ENCODE measurements around the gene SRGAP2B.
"Not testable (repeated sequence)": the region's sequence is repeated elsewhere in the genome, so short reads cannot be mapped to it uniquely, and the experiment has no call there.

Gene SRGAP2B

DNA sequence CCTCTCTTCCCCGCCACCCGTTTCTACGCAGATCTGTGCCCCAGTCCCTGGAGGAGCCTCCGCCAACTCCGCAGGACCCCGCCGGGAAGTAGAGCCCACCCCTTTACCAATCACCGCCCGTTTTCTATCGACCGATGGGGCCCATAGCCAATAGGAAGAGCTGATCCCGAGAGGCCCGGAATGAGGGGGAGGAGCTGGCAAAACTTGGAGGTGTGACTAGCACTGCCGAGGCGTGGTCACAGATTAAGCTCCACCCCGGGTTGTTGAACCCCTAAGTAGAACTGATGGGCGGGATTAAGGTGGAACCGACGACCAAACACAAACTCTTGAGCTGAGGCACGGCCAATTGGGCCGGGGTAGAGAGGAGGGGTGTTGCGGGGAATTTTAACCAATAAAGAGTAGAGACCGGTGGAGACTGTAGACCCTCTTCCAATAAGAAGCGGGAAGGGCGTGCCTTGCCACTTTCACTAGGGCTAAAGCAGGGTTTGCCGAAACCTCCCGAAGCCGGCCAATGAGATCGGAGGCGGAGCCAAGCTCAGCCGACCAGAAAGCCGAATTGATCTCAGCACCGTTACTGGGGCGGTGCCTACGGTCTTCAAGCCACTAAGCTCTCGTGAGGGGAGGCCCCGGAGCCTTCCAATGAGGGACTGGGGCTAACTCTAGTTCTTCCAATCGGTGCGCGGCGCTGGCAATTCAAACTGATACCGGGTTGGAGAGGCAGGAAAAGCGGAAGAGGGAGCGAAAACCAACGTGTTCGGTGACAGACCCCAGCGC is at the start of gene SRGAP2B, which contains the start of gene FAM72D:
TSS of gene SRGAP2B (minus strand) at position 45 of the 774 bp plus-strand sequence. CDS start 2,427 bp downstream, outside the sequence.
TSS of gene FAM72D (plus strand) at position 691 of the 774 bp plus-strand sequence. CDS start 874 bp downstream, outside the sequence.
- not testable (repeated sequence) for H3K27me3 Mint-ChIP-seq (ENCODE audit: low read depth); H3K4me1 Mint-ChIP-seq; H3K27ac Mint-ChIP-seq; H3K9me3 Mint-ChIP-seq; H3K36me3 Mint-ChIP-seq (ENCODE audit: low read depth)
- peak within 1 kb of the TSS in 2 of 3 experiments; percentile 59 to 68 for H3K4me3 Mint-ChIP-seq

GRCh38 chr1:145144264-145144913 is 49.3 kb upstream of the SRGAP2B start:
- H3K27ac Mint-ChIP-seq; H3K9me3 Mint-ChIP-seq; H3K4me1 Mint-ChIP-seq; H3K4me3 Mint-ChIP-seq; H3K36me3 Mint-ChIP-seq (ENCODE audit: low read depth); H3K27me3 Mint-ChIP-seq (ENCODE audit: low read depth): not testable (repeated sequence)

GRCh38 chr1:145140549-145140948 is 45.4 kb upstream of the SRGAP2B start:
- not testable (repeated sequence) for H3K4me3 Mint-ChIP-seq, H3K27ac Mint-ChIP-seq

DNA sequence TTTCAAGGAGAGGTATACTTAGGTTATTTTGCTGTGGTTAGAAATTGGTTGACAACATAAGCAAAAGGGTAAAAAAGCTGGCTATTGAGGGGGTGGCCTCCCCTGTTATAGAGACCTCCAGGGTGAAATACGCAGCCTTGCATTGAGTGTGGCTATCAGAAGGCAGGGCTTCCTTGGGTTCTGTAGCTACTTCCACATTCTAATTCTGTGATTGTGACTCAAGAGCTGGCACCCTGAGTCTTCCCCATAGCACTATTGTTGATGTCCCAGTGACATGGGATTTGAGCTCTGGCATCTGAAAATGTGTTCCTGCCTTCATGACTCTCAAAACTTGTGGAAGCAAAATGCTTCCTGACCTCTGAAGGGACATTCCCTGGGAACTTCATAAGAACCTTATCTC is 39.3 kb upstream of the SRGAP2B start:
- not testable (repeated sequence) for H3K27me3 Mint-ChIP-seq (ENCODE audit: low read depth); H3K36me3 Mint-ChIP-seq (ENCODE audit: low read depth); H3K4me3 Mint-ChIP-seq; H3K4me1 Mint-ChIP-seq; H3K27ac Mint-ChIP-seq; H3K9me3 Mint-ChIP-seq

More at GRCh38 chr1:145140549-145140948, 45.4 kb upstream of the SRGAP2B start:
- H3K36me3 Mint-ChIP-seq (ENCODE audit: low read depth); H3K27me3 Mint-ChIP-seq (ENCODE audit: low read depth); H3K4me1 Mint-ChIP-seq; H3K9me3 Mint-ChIP-seq: not testable (repeated sequence)

DNA sequence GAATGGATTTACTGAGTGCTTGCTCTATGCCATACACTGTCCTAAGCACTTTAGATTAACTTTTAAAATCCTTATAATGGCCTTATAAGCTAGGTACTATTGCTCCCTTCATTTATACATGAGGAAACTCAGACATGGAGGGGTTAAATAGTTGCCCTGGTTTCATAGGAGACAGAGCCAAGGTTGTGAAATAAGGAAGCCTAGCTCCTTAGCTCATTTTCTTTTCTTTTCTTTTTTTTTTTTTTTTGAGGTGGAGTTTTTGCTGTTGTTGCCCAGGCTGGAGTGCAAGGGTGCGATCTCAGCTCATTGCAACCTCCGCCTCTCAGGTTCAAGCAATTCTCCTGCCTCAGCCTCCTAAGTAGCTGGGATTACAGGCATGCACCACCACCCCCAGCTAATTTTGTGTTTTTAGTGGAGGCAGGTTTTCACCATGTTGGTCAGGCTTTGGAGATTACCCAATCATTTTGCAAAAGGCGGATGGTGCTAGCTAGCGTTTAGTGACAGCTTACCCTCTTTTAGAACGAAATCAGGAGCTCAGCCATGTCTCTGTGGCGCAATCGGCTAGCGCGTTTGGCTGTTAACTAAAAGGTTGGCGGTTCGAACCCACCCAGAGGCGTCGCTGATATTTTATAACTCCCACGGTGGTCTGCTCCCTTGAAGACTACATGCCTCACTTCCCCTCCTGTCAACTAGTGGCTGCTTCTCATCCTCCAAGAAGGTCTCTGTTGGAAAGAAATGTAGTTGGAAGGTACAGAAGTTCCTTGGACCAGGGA is 33.8 kb upstream of the SRGAP2B start:
- not testable (repeated sequence) for H3K36me3 Mint-ChIP-seq (ENCODE audit: low read depth); H3K4me3 Mint-ChIP-seq; H3K4me1 Mint-ChIP-seq; H3K9me3 Mint-ChIP-seq; H3K27ac Mint-ChIP-seq; H3K27me3 Mint-ChIP-seq (ENCODE audit: low read depth)

- not testable (repeated sequence) for H3K4me1 Mint-ChIP-seq; H3K9me3 Mint-ChIP-seq; H3K27me3 Mint-ChIP-seq (ENCODE audit: low read depth); H3K4me3 Mint-ChIP-seq; H3K27ac Mint-ChIP-seq; H3K36me3 Mint-ChIP-seq (ENCODE audit: low read depth)
These were observed 32.0 kb upstream of the SRGAP2B start for GRCh38 chr1:145127144-145127543.

- H3K27ac Mint-ChIP-seq; H3K4me1 Mint-ChIP-seq; H3K36me3 Mint-ChIP-seq (ENCODE audit: low read depth); H3K27me3 Mint-ChIP-seq (ENCODE audit: low read depth); H3K4me3 Mint-ChIP-seq; H3K9me3 Mint-ChIP-seq: not testable (repeated sequence)
These were observed 30.0 kb upstream of the SRGAP2B start for GRCh38 chr1:145125112-145125511.

GRCh38 chr1:145123992-145124641 is 29.0 kb upstream of the SRGAP2B start:
- H3K36me3 Mint-ChIP-seq (ENCODE audit: low read depth); H3K4me3 Mint-ChIP-seq; H3K4me1 Mint-ChIP-seq; H3K27ac Mint-ChIP-seq; H3K27me3 Mint-ChIP-seq (ENCODE audit: low read depth); H3K9me3 Mint-ChIP-seq: not testable (repeated sequence)

GRCh38 chr1:145123062-145123395 is 27.9 kb upstream of the SRGAP2B start:
- H3K36me3 Mint-ChIP-seq (ENCODE audit: low read depth); H3K27ac Mint-ChIP-seq; H3K27me3 Mint-ChIP-seq (ENCODE audit: low read depth); H3K4me3 Mint-ChIP-seq; H3K4me1 Mint-ChIP-seq; H3K9me3 Mint-ChIP-seq: not testable (repeated sequence)

DNA sequence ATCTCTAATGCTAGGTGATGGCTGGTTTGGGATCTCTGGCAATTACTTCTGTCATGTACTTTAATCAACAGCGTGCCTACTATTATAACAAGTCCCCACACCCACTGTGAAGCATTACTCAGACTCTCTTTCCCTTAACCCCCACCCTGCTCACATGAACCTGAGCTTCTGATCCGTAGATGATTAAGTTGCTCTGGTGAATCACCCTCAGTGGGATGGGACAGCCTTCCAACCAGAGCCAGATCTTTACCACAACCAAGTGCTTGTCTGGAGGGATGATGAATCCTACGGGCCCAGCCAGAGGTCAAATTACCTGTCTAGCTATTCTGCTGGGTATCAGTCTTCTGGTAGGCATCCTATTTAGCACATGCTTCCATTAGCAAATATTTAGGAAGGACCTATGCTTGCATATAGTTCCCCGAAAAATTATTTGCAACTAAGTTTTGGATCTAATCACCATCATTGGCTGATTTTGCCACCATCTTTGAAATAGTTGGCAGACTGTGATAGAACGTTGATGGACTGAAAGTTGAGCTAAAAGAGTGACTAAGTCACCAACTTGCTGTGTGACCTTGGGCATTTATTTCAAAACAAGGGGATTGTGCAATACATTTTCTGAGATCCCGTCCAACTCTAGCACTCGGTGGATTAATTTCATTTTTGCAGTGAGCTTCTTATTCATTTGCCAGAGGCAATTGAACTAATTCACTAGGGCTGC is 27.4 kb upstream of the SRGAP2B start:
- not testable (repeated sequence) for H3K27ac Mint-ChIP-seq; H3K4me3 Mint-ChIP-seq; H3K4me1 Mint-ChIP-seq; H3K9me3 Mint-ChIP-seq; H3K27me3 Mint-ChIP-seq (ENCODE audit: low read depth); H3K36me3 Mint-ChIP-seq (ENCODE audit: low read depth)

GRCh38 chr1:145119842-145120241 is 24.7 kb upstream of the SRGAP2B start:
- not testable (repeated sequence) for H3K9me3 Mint-ChIP-seq; H3K27me3 Mint-ChIP-seq (ENCODE audit: low read depth); H3K4me3 Mint-ChIP-seq; H3K27ac Mint-ChIP-seq; H3K36me3 Mint-ChIP-seq (ENCODE audit: low read depth); H3K4me1 Mint-ChIP-seq

- not testable (repeated sequence) for H3K9me3 Mint-ChIP-seq; H3K27ac Mint-ChIP-seq; H3K4me1 Mint-ChIP-seq; H3K36me3 Mint-ChIP-seq (ENCODE audit: low read depth); H3K4me3 Mint-ChIP-seq; H3K27me3 Mint-ChIP-seq (ENCODE audit: low read depth)
These were observed 20.7 kb upstream of the SRGAP2B start for GRCh38 chr1:145115587-145116493.

- H3K27ac Mint-ChIP-seq; H3K9me3 Mint-ChIP-seq; H3K27me3 Mint-ChIP-seq (ENCODE audit: low read depth); H3K4me1 Mint-ChIP-seq; H3K4me3 Mint-ChIP-seq; H3K36me3 Mint-ChIP-seq (ENCODE audit: low read depth): not testable (repeated sequence)
These were observed 19.5 kb upstream of the SRGAP2B start for GRCh38 chr1:145114560-145115057.
